ENCODE data around the gene USP33. TPM values are rescaled to one million over a fixed set of nuclear protein-coding genes. Genes with fewer than 3 reads are reported as not detected.
"Not testable (repeated sequence)": the region's sequence is repeated elsewhere in the genome, so short reads cannot be mapped to it uniquely, and the experiment has no call there.

The USP33 gene
- total and polyA plus RNA-seq, 2 experiments from 2014 or later: 54.2 to 77.6 TPM

DNA sequence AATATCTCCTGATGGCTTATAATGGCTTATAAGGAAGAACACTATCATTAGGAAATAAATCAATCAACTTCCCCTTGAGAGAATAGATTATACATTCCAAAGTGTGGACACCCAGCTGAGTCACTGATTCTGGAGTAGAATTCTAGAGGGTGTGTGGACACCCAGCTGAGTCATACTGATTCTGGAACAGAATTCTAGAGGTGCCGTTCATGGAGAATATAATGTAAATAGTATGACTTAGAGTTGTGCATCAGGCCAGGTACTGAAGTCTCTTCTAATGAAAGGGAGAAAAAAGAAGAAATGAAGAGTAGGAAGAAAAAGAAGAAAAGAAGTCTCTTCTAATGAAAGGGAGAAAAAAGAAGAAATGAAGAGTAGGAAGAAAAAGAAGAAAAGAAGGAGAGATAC is 2.4 kb upstream of the USP33 start:
- DNase-seq: peak; percentile 77
- Histone ChIP-seq H4K20me1 (ENCODE audit: insufficient read depth) (no peaks in the 10 kb centered on the region), H3K4me1 (ENCODE audit: insufficient read depth) (peaks cover 8% of the 10 kb centered on the region), H2AFZ (no peak overlapping the region), H3K9me3 (ENCODE audit: low read depth) (no peaks in the 10 kb centered on the region), H3F3A (ENCODE audit: insufficient read depth) (peaks cover 33% of the 10 kb centered on the region), H3K9ac (no peak overlapping the region), H3K4me3 (no peak overlapping the region), H3K36me3 (ENCODE audit: low read depth) (no peaks in the 10 kb centered on the region), H3K27me3 (replicated peaks; ENCODE audit: insufficient read depth) (no peaks in the 10 kb centered on the region), H3K4me2 (ENCODE audit: unreplicated experiment) (no peak overlapping the region), H3K79me2 (ENCODE audit: insufficient read depth) (peaks cover 25% of the 10 kb centered on the region), H3K9me2 (ENCODE audit: insufficient read depth) (no peaks in the 10 kb centered on the region), H3K27ac (no peak overlapping the region)
- in situ Hi-C loops (cut with MboI): no loop called here
- WGBS, 2 experiments (ENCODE audit: low coverage in 1 of 2, low lambda C conversion rate in 2 of 2, missing lambda C conversion rate in 2 of 2): 0 to 5% methylated on average over 1 of the region's 1 CpG
- TF ChIP-seq EZH2 (IDR thresholded peaks at IDR 0.05; ENCODE audit: insufficient read depth, poor library complexity, severe bottlenecking): no peak
- no peak for TF ChIP-seq EZH2phosphoT487 (IDR thresholded peaks at IDR 0.05; ENCODE audit: insufficient read depth, low read depth)

DNA sequence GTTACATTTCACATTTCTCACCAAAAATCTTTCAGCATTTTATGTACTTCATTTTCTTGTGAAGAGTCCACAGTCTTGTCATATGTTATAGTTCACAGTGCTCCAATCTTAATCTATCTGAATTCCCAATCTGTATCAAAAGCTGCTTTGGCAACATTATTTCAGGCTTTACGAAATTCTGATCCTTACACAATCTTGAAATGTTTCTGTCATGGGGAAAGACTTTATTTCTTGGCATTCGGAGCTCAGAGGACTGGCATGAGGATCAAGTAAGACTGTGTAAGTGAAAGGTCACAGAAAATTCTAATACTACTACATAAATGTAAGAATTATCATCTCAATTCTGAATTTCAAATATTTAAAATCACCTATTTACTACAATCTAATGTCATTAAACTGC is 2.0 kb downstream of the USP33 start:
- H3K9me2 ChIP-seq (ENCODE audit: insufficient read depth): no peaks in the 10 kb centered on the region
- 0 to 4% methylated on average over 2 of the region's 2 CpGs for WGBS, 2 experiments (ENCODE audit: low coverage in 1 of 2, low lambda C conversion rate in 2 of 2, missing lambda C conversion rate in 2 of 2)
- peaks cover 29% of the 10 kb centered on the region for H3K4me1 ChIP-seq (ENCODE audit: insufficient read depth)
- no peaks in the 10 kb centered on the region for H4K20me1 ChIP-seq (ENCODE audit: insufficient read depth)
- H3K27me3 ChIP-seq (replicated peaks; ENCODE audit: insufficient read depth): no peaks in the 10 kb centered on the region
- no peak for TF ChIP-seq EZH2phosphoT487 (IDR thresholded peaks at IDR 0.05; ENCODE audit: insufficient read depth, low read depth)
- TF ChIP-seq EZH2 (IDR thresholded peaks at IDR 0.05; ENCODE audit: insufficient read depth, poor library complexity, severe bottlenecking): no peak
- DNase-seq: peak; percentile 81
- in situ Hi-C loops (cut with MboI): no loop called here
- H3K4me2 ChIP-seq (ENCODE audit: unreplicated experiment): peak overlapping the region; percentile 95
- peaks cover 69% of the 10 kb centered on the region for H3K79me2 ChIP-seq (ENCODE audit: insufficient read depth)
- peak overlapping the region; percentile 94 for H3K9ac ChIP-seq
- no peaks in the 10 kb centered on the region for H3K9me3 ChIP-seq (ENCODE audit: low read depth)
- H3F3A ChIP-seq (ENCODE audit: insufficient read depth): peaks cover 33% of the 10 kb centered on the region
- peak overlapping the region; percentile 90 for H3K27ac ChIP-seq
- no peaks in the 10 kb centered on the region for H3K36me3 ChIP-seq (ENCODE audit: low read depth)
- H2AFZ ChIP-seq: no peak overlapping the region
- peak overlapping the region; percentile 93 for H3K4me3 ChIP-seq

DNA sequence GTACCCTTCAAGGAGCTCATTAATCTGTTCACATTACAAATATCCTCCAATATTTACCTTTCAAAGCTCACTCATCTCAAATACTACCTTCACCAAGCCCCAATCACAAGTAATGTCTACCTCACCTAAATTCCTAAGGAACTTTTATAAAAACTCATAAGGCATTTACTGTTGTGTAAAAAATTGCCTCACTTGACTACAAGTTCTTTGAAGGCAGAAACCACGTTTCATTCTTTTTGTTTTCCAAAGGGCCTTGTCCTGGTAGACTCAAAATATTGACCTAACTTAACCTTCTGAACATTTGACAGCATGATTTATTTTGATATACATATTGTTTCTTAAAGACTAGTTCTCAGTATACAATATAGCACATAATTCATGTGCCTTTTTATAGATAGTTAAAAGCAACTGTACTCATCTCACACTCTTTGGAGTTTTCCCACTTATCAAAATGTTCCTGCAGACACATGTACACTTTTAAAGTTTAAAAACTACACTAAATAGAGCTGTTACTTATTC is 2.5 kb downstream of the USP33 start:
- H3K9me3 ChIP-seq (ENCODE audit: low read depth): no peaks in the 10 kb centered on the region
- peak overlapping the region; percentile 95 for H3K4me2 ChIP-seq (ENCODE audit: unreplicated experiment)
- peak overlapping the region; percentile 94 for H3K9ac ChIP-seq
- no peaks in the 10 kb centered on the region for H3K27me3 ChIP-seq (replicated peaks; ENCODE audit: insufficient read depth)
- H3K9me2 ChIP-seq (ENCODE audit: insufficient read depth): no peaks in the 10 kb centered on the region
- no peak overlapping the region for H2AFZ ChIP-seq
- H3F3A ChIP-seq (ENCODE audit: insufficient read depth): peaks cover 28% of the 10 kb centered on the region
- 10 to 11% methylated on average over 1 of the region's 1 CpG for WGBS, 2 experiments (ENCODE audit: low coverage in 1 of 2, low lambda C conversion rate in 2 of 2, missing lambda C conversion rate in 2 of 2)
- H3K4me1 ChIP-seq (ENCODE audit: insufficient read depth): peaks cover 29% of the 10 kb centered on the region
- H3K4me3 ChIP-seq: peak overlapping the region; percentile 93
- no peaks in the 10 kb centered on the region for H4K20me1 ChIP-seq (ENCODE audit: insufficient read depth)
- peaks cover 74% of the 10 kb centered on the region for H3K79me2 ChIP-seq (ENCODE audit: insufficient read depth)
- TF ChIP-seq EZH2 (IDR thresholded peaks at IDR 0.05; ENCODE audit: insufficient read depth, poor library complexity, severe bottlenecking) (no peak), EZH2phosphoT487 (IDR thresholded peaks at IDR 0.05; ENCODE audit: insufficient read depth, low read depth) (no peak)
- H3K27ac ChIP-seq: peak overlapping the region; percentile 90
- in situ Hi-C loops (cut with MboI): no loop called here
- DNase-seq: peak; percentile 28
- no peaks in the 10 kb centered on the region for H3K36me3 ChIP-seq (ENCODE audit: low read depth)

DNA sequence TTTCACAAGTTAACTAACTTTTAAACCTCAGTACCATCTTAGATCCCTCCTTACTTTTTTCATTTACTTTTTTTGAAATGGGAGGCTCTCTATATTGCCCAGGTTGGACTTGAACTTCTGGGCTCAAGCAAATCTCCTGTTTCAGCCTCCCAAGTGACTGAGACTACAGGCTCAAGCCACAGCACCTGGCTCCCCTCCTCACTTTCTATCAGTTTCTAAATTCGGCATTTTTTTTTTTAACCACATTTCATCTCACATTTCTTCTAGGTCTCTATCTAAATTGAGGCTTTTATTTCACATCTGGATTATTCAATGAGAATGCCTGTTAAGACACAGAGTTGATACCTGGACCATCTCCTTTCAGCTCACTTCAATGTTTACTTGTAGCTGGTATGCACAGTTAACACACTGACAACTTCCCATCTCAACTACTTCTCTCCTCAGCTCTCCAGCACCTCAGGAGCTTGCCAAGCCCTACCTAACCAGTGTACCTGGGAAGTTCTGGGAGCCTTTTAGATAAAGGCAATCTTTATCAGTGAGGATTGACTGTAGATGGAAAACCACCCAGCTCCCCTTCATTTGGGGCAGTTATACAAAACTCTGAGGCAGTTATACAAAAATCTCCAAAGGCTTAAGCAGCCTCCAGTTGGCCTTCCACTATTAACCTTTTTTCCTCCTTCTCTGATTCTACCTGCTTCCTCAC is 3.4 kb downstream of the USP33 start:
- Histone ChIP-seq H3K9ac (peak overlapping the region; percentile 94; the same call in 1 of the 2 replicates), H3K9me2 (ENCODE audit: insufficient read depth) (no peaks in the 10 kb centered on the region), H3K27me3 (replicated peaks; ENCODE audit: insufficient read depth) (no peaks in the 10 kb centered on the region), H3K4me2 (ENCODE audit: unreplicated experiment) (peak overlapping the region; percentile 95), H3K4me1 (ENCODE audit: insufficient read depth) (peaks cover 29% of the 10 kb centered on the region), H3K27ac (0 out of 2 replicates have a peak overlapping the region, but pooled peaks have one; percentile 90), H3K79me2 (ENCODE audit: insufficient read depth) (peaks cover 83% of the 10 kb centered on the region), H3F3A (ENCODE audit: insufficient read depth) (peaks cover 21% of the 10 kb centered on the region), H3K4me3 (peak overlapping the region; percentile 93), H2AFZ (no peak overlapping the region), H4K20me1 (ENCODE audit: insufficient read depth) (no peaks in the 10 kb centered on the region), H3K9me3 (ENCODE audit: low read depth) (no peaks in the 10 kb centered on the region), H3K36me3 (ENCODE audit: low read depth) (no peaks in the 10 kb centered on the region)
- no peak for DNase-seq
- TF ChIP-seq EZH2 (IDR thresholded peaks at IDR 0.05; ENCODE audit: insufficient read depth, poor library complexity, severe bottlenecking): no peak
- no peak for TF ChIP-seq EZH2phosphoT487 (IDR thresholded peaks at IDR 0.05; ENCODE audit: insufficient read depth, low read depth)
- WGBS, 2 experiments (ENCODE audit: low coverage in 1 of 2, low lambda C conversion rate in 2 of 2, missing lambda C conversion rate in 2 of 2): 95 to 98% methylated on average over 1 of the region's 1 CpG
- in situ Hi-C loops (cut with MboI): no loop called here

DNA sequence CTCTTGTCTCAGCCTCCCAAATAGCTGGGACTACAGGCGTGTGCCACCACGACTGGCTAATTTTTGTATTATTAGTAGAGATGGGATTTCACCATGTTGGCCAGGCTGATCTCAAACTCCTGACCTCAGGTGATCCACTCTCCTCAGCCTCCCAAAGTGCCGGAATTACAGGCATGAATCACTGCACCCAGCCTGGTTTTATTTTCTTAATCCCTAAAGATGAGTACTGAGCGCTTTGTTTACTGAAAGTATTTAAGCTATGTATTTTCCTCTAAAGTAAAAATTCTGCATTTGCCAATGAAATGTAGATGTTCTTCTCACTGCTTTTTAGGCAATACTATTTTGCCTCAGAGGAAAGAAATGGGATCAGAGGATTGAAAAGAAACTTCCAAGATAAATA is 10.2 kb downstream of the USP33 start:
- H3K4me2 ChIP-seq (ENCODE audit: unreplicated experiment); DNase-seq; H3K9me3 ChIP-seq (ENCODE audit: low read depth); H3K27me3 ChIP-seq (replicated peaks; ENCODE audit: insufficient read depth); H3K36me3 ChIP-seq (ENCODE audit: low read depth); H3K4me3 ChIP-seq; H2AFZ ChIP-seq; H3K9ac ChIP-seq; H3K27ac ChIP-seq; H4K20me1 ChIP-seq (ENCODE audit: insufficient read depth); H3K9me2 ChIP-seq (ENCODE audit: insufficient read depth); in situ Hi-C loops (cut with MboI); H3F3A ChIP-seq (ENCODE audit: insufficient read depth): not testable (repeated sequence)
- 91 to 99% methylated on average over 4 of the region's 4 CpGs for WGBS, 2 experiments (ENCODE audit: low coverage in 1 of 2, low lambda C conversion rate in 2 of 2, missing lambda C conversion rate in 2 of 2)
- Histone ChIP-seq H3K79me2 (ENCODE audit: insufficient read depth) (peaks cover 100% of the 10 kb centered on the region), H3K4me1 (ENCODE audit: insufficient read depth) (peaks cover 10% of the 10 kb centered on the region)
